ENCODE data around the gene PCDH7.

Gene PCDH7

GRCh38 chr4:30763321-30763727 lies 43.2 kb downstream of the PCDH7 start:
- TF ChIP-seq REST (IDR thresholded peaks at IDR 0.05; ENCODE audit: insufficient read depth in 1 of 2, low read depth in 2 of 2, low read length in 2 of 2) = no peak
- no peak for TF ChIP-seq POLR2AphosphoS5 (IDR thresholded peaks at IDR 0.05; ENCODE audit: low read depth, low read length)
- no peak for TF ChIP-seq FOXP2 (optimal IDR thresholded peaks at IDR 0.05; ENCODE audit: borderline replicate concordance, extremely low read depth, extremely low read length, insufficient read depth)
- no peak for TF ChIP-seq SIN3A (IDR thresholded peaks at IDR 0.05; ENCODE audit: borderline replicate concordance, insufficient read depth, low read length)
- TF ChIP-seq TAF1 (IDR thresholded peaks at IDR 0.05; ENCODE audit: borderline replicate concordance, insufficient read depth, low read length) = no peak

GRCh38 chr4:30765022-30765421 lies 44.9 kb downstream of the PCDH7 start:
- TF ChIP-seq FOXP2 (optimal IDR thresholded peaks at IDR 0.05; ENCODE audit: borderline replicate concordance, extremely low read depth, extremely low read length, insufficient read depth) (no peak), POLR2AphosphoS5 (IDR thresholded peaks at IDR 0.05; ENCODE audit: low read depth, low read length) (no peak), SIN3A (IDR thresholded peaks at IDR 0.05; ENCODE audit: borderline replicate concordance, insufficient read depth, low read length) (no peak), REST (IDR thresholded peaks at IDR 0.05; ENCODE audit: insufficient read depth in 1 of 2, low read depth in 2 of 2, low read length in 2 of 2) (no peak), TAF1 (IDR thresholded peaks at IDR 0.05; ENCODE audit: borderline replicate concordance, insufficient read depth, low read length) (no peak)

- TF ChIP-seq SIN3A (IDR thresholded peaks at IDR 0.05; ENCODE audit: borderline replicate concordance, insufficient read depth, low read length) (no peak), POLR2AphosphoS5 (IDR thresholded peaks at IDR 0.05; ENCODE audit: low read depth, low read length) (no peak), FOXP2 (optimal IDR thresholded peaks at IDR 0.05; ENCODE audit: borderline replicate concordance, extremely low read depth, extremely low read length, insufficient read depth) (no peak), TAF1 (IDR thresholded peaks at IDR 0.05; ENCODE audit: borderline replicate concordance, insufficient read depth, low read length) (no peak), REST (IDR thresholded peaks at IDR 0.05; ENCODE audit: insufficient read depth in 1 of 2, low read depth in 2 of 2, low read length in 2 of 2) (no peak)
Observed at GRCh38 chr4:30767147-30767845, 47.1 kb downstream of the PCDH7 start.

- TF ChIP-seq SIN3A (IDR thresholded peaks at IDR 0.05; ENCODE audit: borderline replicate concordance, insufficient read depth, low read length) (no peak), TAF1 (IDR thresholded peaks at IDR 0.05; ENCODE audit: borderline replicate concordance, insufficient read depth, low read length) (no peak), POLR2AphosphoS5 (IDR thresholded peaks at IDR 0.05; ENCODE audit: low read depth, low read length) (no peak), FOXP2 (optimal IDR thresholded peaks at IDR 0.05; ENCODE audit: borderline replicate concordance, extremely low read depth, extremely low read length, insufficient read depth) (no peak), REST (IDR thresholded peaks at IDR 0.05; ENCODE audit: insufficient read depth in 1 of 2, low read depth in 2 of 2, low read length in 2 of 2) (no peak)
Observed at GRCh38 chr4:30768277-30768676, 48.1 kb downstream of the PCDH7 start.

Measured in PFSK-1 (cell line).